IMR-90 (cell line): ENCODE results near the gene MNS1. TPM values are rescaled to one million over a fixed set of nuclear protein-coding genes. Genes with fewer than 3 reads are reported as not detected.

Experiments
- ATAC-seq: fragments of 200-7000 bp; cut with Tn5 transposase; 2 replicates; pipeline ENCODE4 v1.9.1; 2020; ENCODE audit warnings: low read depth, mild to moderate bottlenecking, moderate library complexity
- BruUV-seq: library from RNA; stranded (reverse); fragments of 400-500 nt; replicated peaks from 2 replicates; lab custom pipeline; 2021; lab: Mats Ljungman, UMichigan
- CTCF ChIA-PET: fragments of 300-600 bp; formaldehyde crosslinking; extraction: SDS; loops from one replicate; lab custom pipeline; 2021; ENCODE audit warnings: antibody characterized with exemption; lab: Yijun Ruan, JAX
- POLR2A ChIA-PET: fragments of 300-600 bp; sonication (Branson Sonifier 250); formaldehyde crosslinking; loops from one replicate; lab custom pipeline; 2022; ENCODE audit warnings: antibody characterized with exemption; ENCODE audit not compliant: unreplicated experiment; lab: Charles Lee
- DNase-seq: peaks from one replicate; pipeline ENCODE4 v3.0.0; 2013
- H2AFZ ChIP-seq: replicated peaks from 2 replicates; pipeline ENCODE3; 2013; ENCODE audit warnings: low read length, mild to moderate bottlenecking; ENCODE audit not compliant: poor library complexity
- H2AK5ac ChIP-seq: 2 replicates; pipeline ENCODE4 v1.6.1; 2013; ENCODE audit warnings: low read depth, low read length, inconsistent platforms
- H2AK9ac ChIP-seq: replicated peaks from 2 replicates; pipeline ENCODE3; 2013; ENCODE audit warnings: mild to moderate bottlenecking, low read depth, low read length, moderate library complexity; ENCODE audit not compliant: poor library complexity
- H2BK120ac ChIP-seq: 2 replicates; pipeline ENCODE4 v1.6.1; 2013; ENCODE audit warnings: low read depth, low read length, inconsistent platforms
- H2BK15ac ChIP-seq: 3 replicates; pipeline ENCODE4 v1.6.1; 2013; ENCODE audit warnings: low read depth, low read length, inconsistent platforms
- H2BK20ac ChIP-seq: 2 replicates; pipeline ENCODE4 v1.6.1; 2013; ENCODE audit warnings: low read depth, mild to moderate bottlenecking, inconsistent platforms, low read length, moderate library complexity
- H2BK5ac ChIP-seq: 2 replicates; pipeline ENCODE4 v1.6.1; 2013; ENCODE audit warnings: mild to moderate bottlenecking, low read depth, low read length, inconsistent platforms; ENCODE audit not compliant: poor library complexity, severe bottlenecking
- H3K14ac ChIP-seq: replicated peaks from 2 replicates; pipeline ENCODE4 v1.6.1; 2013; ENCODE audit warnings: low read depth, low read length, inconsistent platforms
- H3K18ac ChIP-seq: 2 replicates; pipeline ENCODE4 v1.6.1; 2013; ENCODE audit warnings: low read depth, low read length, control low read depth
- H3K23ac ChIP-seq: 2 replicates; pipeline ENCODE4 v1.6.1; 2013; ENCODE audit warnings: low read depth, low read length, inconsistent platforms
- H3K27ac ChIP-seq: 2 replicates; pipeline ENCODE4 v1.5.1; 2013; ENCODE audit warnings: mild to moderate bottlenecking, control low read depth, low read length; ENCODE audit not compliant: insufficient read depth
- H3K27me3 ChIP-seq: 2 replicates; pipeline ENCODE4 v1.6.1; 2013; ENCODE audit warnings: low read length; ENCODE audit not compliant: control insufficient read depth, insufficient read depth
- H3K36me3 ChIP-seq: 2 replicates; pipeline ENCODE4 v1.6.1; 2013; ENCODE audit warnings: low read length, mixed read lengths; ENCODE audit not compliant: control insufficient read depth, insufficient read depth
- H3K4ac ChIP-seq: 2 replicates; pipeline ENCODE4 v1.6.1; 2013; ENCODE audit warnings: low read depth, low read length, inconsistent platforms
- H3K4me1 ChIP-seq: 2 replicates; pipeline ENCODE4 v1.6.1; 2013; ENCODE audit warnings: low read length, mixed read lengths; ENCODE audit not compliant: control insufficient read depth, insufficient read depth
- H3K4me2 ChIP-seq: 2 replicates; pipeline ENCODE4 v1.6.1; 2013; ENCODE audit warnings: low read depth, mild to moderate bottlenecking, control low read depth, low read length, moderate library complexity
- H3K4me3 ChIP-seq: 2 replicates; pipeline ENCODE4 v1.5.1; 2013; ENCODE audit warnings: low read depth, mild to moderate bottlenecking, control low read depth, low read length, moderate library complexity; ENCODE audit not compliant: insufficient read depth
- H3K56ac ChIP-seq: 2 replicates; pipeline ENCODE4 v1.6.1; 2013; ENCODE audit warnings: low read length, inconsistent platforms; ENCODE audit not compliant: insufficient read depth; ENCODE audit errors: extremely low read depth
- H3K79me1 ChIP-seq, 2 experiments: 2 replicates each; pipeline ENCODE4 v1.6.1; 2013; ENCODE audit warnings: low read length in 2 of 2, inconsistent platforms in 1 of 2, low read depth in 1 of 2
- H3K9ac ChIP-seq: 2 replicates; pipeline ENCODE4 v1.6.1; 2013; ENCODE audit warnings: low read depth, low read length, control low read depth
- H3K9me1 ChIP-seq: 2 replicates; pipeline ENCODE4 v1.6.1; 2013; ENCODE audit warnings: low read length, inconsistent platforms; ENCODE audit not compliant: insufficient read depth
- H3K9me3 ChIP-seq: 2 replicates; pipeline ENCODE4 v1.6.1; 2013; ENCODE audit warnings: low read length; ENCODE audit not compliant: control insufficient read depth, insufficient read depth
- H4K20me1 ChIP-seq: 2 replicates; pipeline ENCODE4 v1.6.1; 2013; ENCODE audit warnings: low read length, inconsistent platforms; ENCODE audit not compliant: insufficient read depth
- H4K5ac ChIP-seq: 2 replicates; pipeline ENCODE4 v1.6.1; 2013; ENCODE audit warnings: mild to moderate bottlenecking, low read depth, low read length, control low read depth
- H4K8ac ChIP-seq, 2 experiments: 2 replicates each; pipeline ENCODE4 v1.6.1; 2013; ENCODE audit warnings: low read depth in 2 of 2, low read length in 2 of 2, control low read depth in 1 of 2, inconsistent platforms in 1 of 2
- H4K91ac ChIP-seq: 2 replicates; pipeline ENCODE4 v1.6.1; 2013; ENCODE audit warnings: low read depth, low read length, inconsistent platforms; ENCODE audit not compliant: insufficient read depth
- FOS ChIP-seq: fragments of 150-350 bp; IDR thresholded peaks from 2 replicates; pipeline ENCODE4 v1.6.1; 2016; ENCODE audit warnings: low read depth, low read length
- MAFK ChIP-seq: IDR thresholded peaks from 2 replicates; pipeline ENCODE4 v1.6.1; 2012; ENCODE audit warnings: low read depth, low read length, improper control_type of control experiment
- NFE2L2 ChIP-seq: fragments of 150-350 bp; IDR thresholded peaks from 2 replicates; pipeline ENCODE4 v1.6.1; 2016; ENCODE audit warnings: low read depth, mild to moderate bottlenecking, low read length
- POLR2A ChIP-seq: IDR thresholded peaks from 2 replicates; pipeline ENCODE4 v1.6.1; 2012; ENCODE audit warnings: mild to moderate bottlenecking, low read depth, low read length
- RAD21 ChIP-seq: IDR thresholded peaks from 2 replicates; pipeline ENCODE4 v1.6.1; 2012; ENCODE audit warnings: low read length, improper control_type of control experiment
- RCOR1 ChIP-seq: IDR thresholded peaks from 2 replicates; pipeline ENCODE4 v1.6.1; 2012; ENCODE audit warnings: mild to moderate bottlenecking, low read length, improper control_type of control experiment; ENCODE audit not compliant: insufficient replicate concordance
- RFX5 ChIP-seq: IDR thresholded peaks from 2 replicates; pipeline ENCODE4 v1.8.0; 2012; ENCODE audit warnings: low read depth, mild to moderate bottlenecking, low read length, moderate library complexity
- WGBS, 2 experiments: methylation state at CpG; one replicate each; pipeline versions ENCODE4 v1.1.5 to v1.1.7; 2013; ENCODE audit warnings: missing lambda C conversion rate in 2 of 2; ENCODE audit not compliant: insufficient read length in 1 of 2; ENCODE audit errors: extremely low coverage in 2 of 2; 5-methylcytosine and 5-hydroxymethylcytosine counted together
- dilution Hi-C: fragments of 300-500 bp; cut with HindIII; formaldehyde crosslinking; loops from one replicate; pipeline ENCODE4 v1.14.3; 2018; ENCODE audit warnings: low sequenced_read_pairs; ENCODE audit not compliant: unreplicated experiment
- in situ Hi-C: fragments of 300-500 bp; cut with MboI; formaldehyde crosslinking; loops from 3 replicates; pipeline ENCODE4 v1.14.3; 2019; ENCODE audit warnings: low sequenced_read_pairs, inconsistent platforms, mixed read lengths
- intact Hi-C: fragments of 100-400 bp; cut with micrococcal nuclease; formaldehyde crosslinking; loops from 2 replicates; pipeline ENCODE4 v1.10.0; 2022
- polyA plus RNA-seq, 3 experiments: library from polyadenylated mRNA; depleted of rRNA; stranded (reverse); fragments of >200 nt; gene quantifications; 2 replicates each; pipeline ENCODE4 v1.2.3, GENCODE V29; 2012; ENCODE audit warnings: low replicate concordance in 1 of 3
- total RNA-seq: library from RNA; depleted of rRNA; stranded (reverse); fragments of >200 nt; gene quantifications from 2 replicates; pipeline ENCODE4 v1.2.3, GENCODE V29; 2012
- TF ChIP-seq, protein P1 (sequence below): fragments of 150-350 bp; IDR thresholded peaks from 2 replicates; pipeline ENCODE4 v1.6.1; 2016; ENCODE audit warnings: low read depth, mild to moderate bottlenecking, low read length, moderate library complexity, borderline replicate concordance

Gene MNS1
- total and polyA plus RNA-seq, 2 of the 4 experiments (the other 2 are of a cell fraction) = 0.36 to 0.84 TPM

DNA sequence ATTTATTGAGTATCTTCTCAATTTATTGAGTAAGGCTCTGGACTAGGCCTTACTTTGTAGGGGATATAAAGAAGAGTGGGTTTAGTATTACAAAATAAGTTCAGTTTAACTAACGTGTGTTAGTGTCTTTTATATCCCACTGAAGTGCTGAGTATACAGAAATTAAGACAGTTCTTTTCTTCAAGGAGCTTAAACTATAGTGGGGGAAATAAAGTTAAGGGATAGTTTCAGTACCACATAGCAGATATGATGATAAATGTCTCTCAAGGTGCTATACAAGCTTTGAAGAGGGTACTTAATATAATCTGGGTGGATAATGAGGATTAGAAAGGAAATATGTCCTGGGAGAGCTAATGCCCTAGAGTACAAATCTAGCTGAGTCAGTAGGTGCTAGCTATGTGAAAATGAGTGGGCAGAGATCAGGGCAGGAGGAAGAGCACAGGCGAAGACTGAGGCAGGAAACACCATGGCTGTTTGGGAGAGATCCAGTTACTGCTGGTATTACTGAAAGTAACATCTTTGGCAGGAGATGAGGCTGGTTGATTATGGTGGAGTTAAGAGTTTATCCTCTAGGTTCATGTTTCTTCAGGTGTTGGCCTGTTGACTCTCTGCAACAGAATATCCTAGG is 53.7 kb downstream of the MNS1 start:
- Histone ChIP-seq H4K8ac (no peak overlapping the region), H3K9me1 (no peaks in the 10 kb centered on the region), H3K36me3 (no peaks in the 10 kb centered on the region), H3K23ac (no peak overlapping the region), H2AK5ac (no peak overlapping the region), H4K20me1 (no peaks in the 10 kb centered on the region), H3K4me2 (no peak overlapping the region), H2BK20ac (no peak overlapping the region), H3K27me3 (no peaks in the 10 kb centered on the region), H3K9ac (no peak overlapping the region), H3K4me1 (no peaks in the 10 kb centered on the region), H3K4ac (no peak overlapping the region), H3K79me1 (no peaks in the 10 kb centered on the region), H3K18ac (no peak overlapping the region), H3K56ac (no peak overlapping the region), H3K9me3 (no peaks in the 10 kb centered on the region), H2BK15ac (no peak overlapping the region), H4K91ac (no peak overlapping the region), H3K14ac (no peak overlapping the region), H2BK120ac (no peak overlapping the region), H3K27ac (no peak overlapping the region), H2AK9ac (peak overlapping the region; percentile 70), H3K4me3 (no peak overlapping the region), H2AFZ (no peak overlapping the region), H4K5ac (no peak overlapping the region), H2BK5ac (no peak overlapping the region)
- peak; percentile 0 for DNase-seq
- in situ Hi-C loops (no loop called here), intact Hi-C loops (loop anchor here (5.0 kb wide), 1 partner anchor 429 kb away; no protein-coding TSS in a partner anchor), dilution Hi-C loops (no loop called here)
- TF ChIP-seq POLR2A (no peak), RFX5 (no peak), RCOR1 (no peak), FOS (no peak), MAFK (peak; percentile 41; the same call in 1 of the 2 replicates), RAD21 (no peak), NFE2L2 (no peak)
- TF ChIP-seq, protein P1, sequence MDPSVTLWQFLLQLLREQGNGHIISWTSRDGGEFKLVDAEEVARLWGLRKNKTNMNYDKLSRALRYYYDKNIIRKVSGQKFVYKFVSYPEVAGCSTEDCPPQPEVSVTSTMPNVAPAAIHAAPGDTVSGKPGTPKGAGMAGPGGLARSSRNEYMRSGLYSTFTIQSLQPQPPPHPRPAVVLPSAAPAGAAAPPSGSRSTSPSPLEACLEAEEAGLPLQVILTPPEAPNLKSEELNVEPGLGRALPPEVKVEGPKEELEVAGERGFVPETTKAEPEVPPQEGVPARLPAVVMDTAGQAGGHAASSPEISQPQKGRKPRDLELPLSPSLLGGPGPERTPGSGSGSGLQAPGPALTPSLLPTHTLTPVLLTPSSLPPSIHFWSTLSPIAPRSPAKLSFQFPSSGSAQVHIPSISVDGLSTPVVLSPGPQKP = no peak
- 86% methylated on average over 1 of the region's 2 CpGs; no CpG with 5 or more reads in 1 of the 2 experiments for WGBS, 2 experiments
- POLR2A ChIA-PET = no interaction called here
- no peak for ATAC-seq
- BruUV-seq = no TSS peak
- CTCF ChIA-PET = no interaction called here
